ENCODE measurements around the gene MUCL1.

The MUCL1 gene, protein sequence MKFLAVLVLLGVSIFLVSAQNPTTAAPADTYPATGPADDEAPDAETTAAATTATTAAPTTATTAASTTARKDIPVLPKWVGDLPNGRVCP

DNA sequence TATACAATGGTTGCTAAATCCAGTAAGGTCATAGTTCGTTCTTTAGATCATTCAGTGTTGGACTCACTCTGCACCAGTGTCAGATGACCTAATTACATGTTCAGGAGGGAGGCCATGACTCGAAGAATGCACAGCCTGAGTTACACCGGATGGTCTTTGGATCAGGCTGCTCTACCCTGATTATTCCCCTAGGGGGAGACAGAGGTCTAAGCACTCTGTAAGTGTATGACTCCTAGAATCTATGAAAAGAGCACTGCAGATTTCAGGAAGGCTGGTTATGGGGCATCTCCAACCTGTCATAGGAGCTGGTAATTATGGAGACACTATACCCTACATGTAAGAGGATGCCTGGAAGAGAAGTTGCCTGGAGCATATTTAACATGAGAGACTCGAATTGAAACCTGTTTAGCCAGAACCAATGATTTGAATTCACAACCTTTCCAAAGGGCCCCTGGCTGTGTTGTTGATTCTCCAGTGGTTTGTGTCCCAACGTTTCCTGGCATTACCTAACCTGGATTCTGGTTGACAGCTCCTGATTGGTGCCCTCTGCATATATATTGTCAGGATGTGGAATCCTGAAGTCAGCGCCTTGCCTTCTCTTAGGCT, at the start of gene MUCL1:
Gene MUCL1, plus strand, starts transcription at position 584 of the 606 bp plus-strand sequence. CDS start 67 bp downstream, outside the sequence.
- H3K27me3 ChIP-seq (ENCODE audit: insufficient read depth, low read length): peaks cover 42% of the 10 kb centered on the region
- no peaks in the 10 kb centered on the region for H3K4me1 ChIP-seq (ENCODE audit: control insufficient read depth, insufficient read depth, low read length, unreplicated experiment)
- H3K4me3 ChIP-seq (ENCODE audit: low read depth, low read length): no peak within 1 kb of the TSS
- H3K79me2 ChIP-seq (ENCODE audit: control insufficient read depth, insufficient read depth, low read length, unreplicated experiment): no peaks in the 10 kb centered on the region
- no peaks in the 10 kb centered on the region for H3K36me3 ChIP-seq (ENCODE audit: insufficient read depth, low read length)
- no peak within 1 kb of the TSS for H2AFZ ChIP-seq (ENCODE audit: low read length, unreplicated experiment)
- H3K27ac ChIP-seq (ENCODE audit: low read depth, low read length): no peak within 1 kb of the TSS

DNA sequence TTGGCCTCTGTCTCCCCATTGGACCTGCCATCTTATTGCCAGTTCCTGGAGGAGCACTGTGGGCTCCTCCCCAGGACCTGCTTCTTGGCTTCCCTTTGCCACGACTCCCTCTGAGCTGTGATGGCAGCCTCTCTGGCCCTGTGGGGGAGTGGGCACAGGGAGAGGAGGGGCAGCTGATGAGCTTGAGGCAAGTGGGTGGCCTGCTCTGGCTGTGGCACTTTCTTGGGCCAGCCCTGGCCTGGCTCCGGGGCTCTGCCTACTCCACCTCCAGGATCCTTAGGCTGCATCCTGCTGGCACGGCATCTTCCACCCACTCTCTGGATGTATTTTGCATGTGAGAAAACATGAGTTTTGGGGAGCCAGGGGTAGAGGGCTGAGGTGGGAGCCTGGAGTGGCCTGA, 32.6 kb upstream of the MUCL1 start:
- H3K27ac ChIP-seq (ENCODE audit: low read depth, low read length): no peak overlapping the region
- H3K36me3 ChIP-seq (ENCODE audit: insufficient read depth, low read length): no peaks in the 10 kb centered on the region
- H2AFZ ChIP-seq (ENCODE audit: low read length, unreplicated experiment): no peak overlapping the region
- H3K79me2 ChIP-seq (ENCODE audit: control insufficient read depth, insufficient read depth, low read length, unreplicated experiment): no peaks in the 10 kb centered on the region
- no peaks in the 10 kb centered on the region for H3K27me3 ChIP-seq (ENCODE audit: insufficient read depth, low read length)
- H3K4me3 ChIP-seq (ENCODE audit: low read depth, low read length): no peak overlapping the region
- H3K4me1 ChIP-seq (ENCODE audit: control insufficient read depth, insufficient read depth, low read length, unreplicated experiment): no peaks in the 10 kb centered on the region

DNA sequence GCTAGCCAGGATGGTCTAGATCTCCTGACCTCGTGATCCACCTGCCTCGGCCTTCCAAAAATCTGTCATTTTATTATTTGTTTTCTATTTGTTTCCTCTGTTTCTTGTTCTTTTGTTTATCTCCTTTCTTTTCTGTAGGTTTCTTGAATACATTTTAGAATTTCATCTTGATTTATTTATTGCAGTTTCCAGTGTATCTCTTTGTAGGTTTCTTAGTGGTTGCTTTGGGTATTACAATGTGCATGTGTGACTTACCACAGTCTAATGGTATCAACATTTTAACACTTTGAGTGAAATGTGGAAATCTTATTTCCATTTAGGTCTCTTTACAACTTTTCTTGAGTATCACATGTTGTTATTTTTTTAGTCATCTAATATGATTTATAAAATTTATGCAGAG, 29.9 kb upstream of the MUCL1 start:
- H3K4me3 ChIP-seq (ENCODE audit: low read depth, low read length): no peak overlapping the region
- H3K4me1 ChIP-seq (ENCODE audit: control insufficient read depth, insufficient read depth, low read length, unreplicated experiment): no peaks in the 10 kb centered on the region
- no peaks in the 10 kb centered on the region for H3K36me3 ChIP-seq (ENCODE audit: insufficient read depth, low read length)
- H2AFZ ChIP-seq (ENCODE audit: low read length, unreplicated experiment): no peak overlapping the region
- H3K27ac ChIP-seq (ENCODE audit: low read depth, low read length): no peak overlapping the region
- H3K27me3 ChIP-seq (ENCODE audit: insufficient read depth, low read length): 0 out of 2 replicates have a peak, but pooled peaks cover 3% of the 10 kb centered on the region
- no peaks in the 10 kb centered on the region for H3K79me2 ChIP-seq (ENCODE audit: control insufficient read depth, insufficient read depth, low read length, unreplicated experiment)

DNA sequence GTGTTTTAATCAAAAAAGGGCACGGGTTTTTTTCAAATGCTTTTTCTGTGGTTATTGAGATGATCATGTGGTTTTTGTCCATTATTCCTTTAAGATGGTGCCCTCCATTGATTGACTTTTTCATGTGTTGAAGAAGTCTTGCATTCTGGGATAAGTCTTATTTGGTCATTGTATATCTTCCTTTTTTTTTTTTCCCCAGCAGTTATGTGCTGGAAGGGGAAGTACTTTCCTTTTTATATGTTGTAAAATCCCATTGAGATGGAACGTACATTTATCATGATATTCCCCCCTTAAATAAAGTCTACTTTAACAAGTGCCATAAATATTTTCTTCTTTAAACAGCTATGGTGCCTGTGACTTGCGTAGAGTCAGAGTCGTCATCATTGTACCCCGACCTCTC, 24.8 kb upstream of the MUCL1 start:
- no peak overlapping the region for H2AFZ ChIP-seq (ENCODE audit: low read length, unreplicated experiment)
- H3K4me1 ChIP-seq (ENCODE audit: control insufficient read depth, insufficient read depth, low read length, unreplicated experiment): no peaks in the 10 kb centered on the region
- H3K27me3 ChIP-seq (ENCODE audit: insufficient read depth, low read length): peaks cover 17% of the 10 kb centered on the region; the same call in 1 of the 2 replicates
- no peaks in the 10 kb centered on the region for H3K79me2 ChIP-seq (ENCODE audit: control insufficient read depth, insufficient read depth, low read length, unreplicated experiment)
- H3K36me3 ChIP-seq (ENCODE audit: insufficient read depth, low read length): no peaks in the 10 kb centered on the region
- H3K4me3 ChIP-seq (ENCODE audit: low read depth, low read length): no peak overlapping the region
- no peak overlapping the region for H3K27ac ChIP-seq (ENCODE audit: low read depth, low read length)

DNA sequence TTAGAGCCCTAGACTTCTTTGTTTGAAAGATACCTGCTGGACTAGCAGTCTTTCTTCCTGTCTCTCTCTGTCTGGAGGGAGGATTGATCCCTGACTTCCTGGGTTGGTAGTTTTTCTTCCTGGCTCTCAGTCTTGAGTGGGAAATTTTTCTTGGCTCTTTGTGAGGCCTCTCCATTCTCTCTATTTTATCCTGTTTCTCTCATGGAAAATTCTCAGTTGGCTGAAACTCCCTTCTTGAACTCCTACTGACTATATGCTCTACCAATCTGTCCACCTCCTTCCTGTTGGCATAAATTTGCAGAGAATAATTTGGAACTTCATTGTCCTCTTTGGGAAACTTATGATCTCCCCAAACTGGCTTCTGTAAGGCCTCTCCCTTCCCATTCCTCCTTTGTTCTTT, 24.1 kb upstream of the MUCL1 start:
- H2AFZ ChIP-seq (ENCODE audit: low read length, unreplicated experiment): no peak overlapping the region
- H3K27ac ChIP-seq (ENCODE audit: low read depth, low read length): no peak overlapping the region
- no peaks in the 10 kb centered on the region for H3K36me3 ChIP-seq (ENCODE audit: insufficient read depth, low read length)
- H3K4me3 ChIP-seq (ENCODE audit: low read depth, low read length): no peak overlapping the region
- peaks cover 17% of the 10 kb centered on the region; the same call in 1 of the 2 replicates for H3K27me3 ChIP-seq (ENCODE audit: insufficient read depth, low read length)
- H3K79me2 ChIP-seq (ENCODE audit: control insufficient read depth, insufficient read depth, low read length, unreplicated experiment): no peaks in the 10 kb centered on the region
- no peaks in the 10 kb centered on the region for H3K4me1 ChIP-seq (ENCODE audit: control insufficient read depth, insufficient read depth, low read length, unreplicated experiment)

DNA sequence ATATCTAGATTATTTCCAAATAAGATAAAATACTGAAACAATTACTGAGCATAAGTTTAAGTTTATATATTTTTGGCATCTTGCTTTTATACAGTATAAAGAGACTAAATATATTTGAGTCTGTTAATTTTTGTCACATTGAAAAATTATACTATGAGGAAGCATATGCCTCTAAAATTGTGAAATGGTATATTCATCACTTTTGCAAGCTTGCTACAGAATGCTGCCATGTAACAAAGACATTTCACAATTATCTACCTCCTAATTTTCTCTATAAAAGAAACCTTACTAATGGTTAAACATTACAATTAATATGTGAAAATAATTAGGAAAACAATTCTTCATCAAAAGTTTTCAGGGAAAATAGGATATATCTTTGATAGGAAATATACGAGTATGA, 22.7 kb upstream of the MUCL1 start:
- H3K4me3 ChIP-seq (ENCODE audit: low read depth, low read length): no peak overlapping the region
- H3K79me2 ChIP-seq (ENCODE audit: control insufficient read depth, insufficient read depth, low read length, unreplicated experiment): no peaks in the 10 kb centered on the region
- no peak overlapping the region for H3K27ac ChIP-seq (ENCODE audit: low read depth, low read length)
- peaks cover 31% of the 10 kb centered on the region for H3K27me3 ChIP-seq (ENCODE audit: insufficient read depth, low read length)
- H3K4me1 ChIP-seq (ENCODE audit: control insufficient read depth, insufficient read depth, low read length, unreplicated experiment): no peaks in the 10 kb centered on the region
- no peaks in the 10 kb centered on the region for H3K36me3 ChIP-seq (ENCODE audit: insufficient read depth, low read length)
- no peak overlapping the region for H2AFZ ChIP-seq (ENCODE audit: low read length, unreplicated experiment)

DNA sequence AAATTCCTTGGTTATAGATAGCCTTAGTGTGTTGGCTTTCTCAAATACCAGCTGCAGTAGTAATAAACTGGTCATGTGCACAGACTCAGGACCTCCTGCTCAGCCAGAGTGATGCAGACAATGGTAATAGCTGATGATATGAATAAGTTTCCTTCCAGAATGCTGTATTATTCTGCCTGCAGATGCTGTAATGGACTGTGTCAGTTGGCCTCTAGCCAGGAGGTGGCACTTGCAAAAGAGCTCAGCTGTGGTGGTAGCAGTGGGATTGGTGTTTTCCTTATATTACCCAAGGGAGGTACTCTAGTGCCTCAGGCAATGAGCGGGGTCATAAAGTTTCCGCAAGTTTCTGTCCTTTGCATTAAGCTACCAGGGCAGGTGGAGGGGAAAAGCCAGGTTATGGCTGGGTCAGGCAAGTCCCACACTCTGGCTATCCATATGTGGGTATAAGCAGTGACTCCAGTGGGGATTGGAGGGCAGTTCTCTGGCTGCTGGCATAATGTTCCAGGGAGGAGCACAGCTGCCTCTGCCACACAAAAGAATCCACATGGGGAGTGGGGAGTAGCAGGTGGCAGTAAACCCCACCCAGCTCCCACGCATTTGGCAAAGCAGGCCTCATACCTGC, 14.0 kb upstream of the MUCL1 start:
- Histone ChIP-seq H3K4me3 (ENCODE audit: low read depth, low read length) (no peak overlapping the region), H2AFZ (ENCODE audit: low read length, unreplicated experiment) (no peak overlapping the region), H3K27ac (ENCODE audit: low read depth, low read length) (no peak overlapping the region), H3K4me1 (ENCODE audit: control insufficient read depth, insufficient read depth, low read length, unreplicated experiment) (no peaks in the 10 kb centered on the region), H3K36me3 (ENCODE audit: insufficient read depth, low read length) (no peaks in the 10 kb centered on the region), H3K27me3 (ENCODE audit: insufficient read depth, low read length) (peaks cover 38% of the 10 kb centered on the region), H3K79me2 (ENCODE audit: control insufficient read depth, insufficient read depth, low read length, unreplicated experiment) (no peaks in the 10 kb centered on the region)

DNA sequence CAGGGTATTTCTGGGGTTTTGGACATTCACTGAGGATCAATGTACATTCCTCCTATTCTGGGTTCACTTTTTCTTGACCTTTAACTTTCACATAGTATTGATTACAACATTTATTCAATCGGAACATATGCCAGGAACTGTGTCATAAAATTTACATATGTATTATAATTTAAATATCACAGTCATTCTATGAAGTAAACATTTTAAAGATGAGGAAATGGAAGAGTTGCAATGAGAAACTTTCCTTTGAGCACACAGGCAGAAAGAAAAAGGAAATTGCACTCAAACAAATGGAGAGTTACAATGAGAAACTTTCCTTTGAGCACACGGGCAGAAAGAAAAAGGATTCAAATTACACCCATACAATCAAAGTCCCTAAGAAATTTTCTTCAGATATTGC, 3.1 kb downstream of the MUCL1 start:
- H3K27me3 ChIP-seq (ENCODE audit: insufficient read depth, low read length): peaks cover 71% of the 10 kb centered on the region
- no peak overlapping the region for H3K27ac ChIP-seq (ENCODE audit: low read depth, low read length)
- no peaks in the 10 kb centered on the region for H3K36me3 ChIP-seq (ENCODE audit: insufficient read depth, low read length)
- no peaks in the 10 kb centered on the region for H3K4me1 ChIP-seq (ENCODE audit: control insufficient read depth, insufficient read depth, low read length, unreplicated experiment)
- no peak overlapping the region for H3K4me3 ChIP-seq (ENCODE audit: low read depth, low read length)
- H2AFZ ChIP-seq (ENCODE audit: low read length, unreplicated experiment): no peak overlapping the region
- no peaks in the 10 kb centered on the region for H3K79me2 ChIP-seq (ENCODE audit: control insufficient read depth, insufficient read depth, low read length, unreplicated experiment)

DNA sequence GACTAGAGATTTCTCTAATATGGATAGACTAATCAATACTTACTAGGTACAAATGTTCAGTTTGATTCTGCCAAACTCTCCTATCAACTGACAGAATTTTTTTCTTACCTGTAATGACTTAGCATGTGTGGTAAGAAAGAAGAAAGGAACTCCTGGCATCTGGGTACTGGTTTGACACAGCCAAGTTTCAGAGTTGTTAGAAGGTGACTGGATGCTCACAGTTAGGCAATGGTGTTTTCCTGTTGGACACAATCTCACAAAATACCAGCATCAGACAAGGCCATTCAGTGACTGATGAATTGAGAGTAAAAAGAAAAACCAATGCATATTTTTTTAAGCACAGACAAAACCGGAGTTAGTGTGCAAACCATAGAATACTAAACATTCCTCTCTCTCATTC, 4.2 kb downstream of the MUCL1 start:
- no peaks in the 10 kb centered on the region for H3K79me2 ChIP-seq (ENCODE audit: control insufficient read depth, insufficient read depth, low read length, unreplicated experiment)
- no peak overlapping the region for H3K27ac ChIP-seq (ENCODE audit: low read depth, low read length)
- peaks cover 83% of the 10 kb centered on the region for H3K27me3 ChIP-seq (ENCODE audit: insufficient read depth, low read length)
- H3K4me3 ChIP-seq (ENCODE audit: low read depth, low read length): no peak overlapping the region
- no peaks in the 10 kb centered on the region for H3K36me3 ChIP-seq (ENCODE audit: insufficient read depth, low read length)
- H2AFZ ChIP-seq (ENCODE audit: low read length, unreplicated experiment): no peak overlapping the region
- H3K4me1 ChIP-seq (ENCODE audit: control insufficient read depth, insufficient read depth, low read length, unreplicated experiment): no peaks in the 10 kb centered on the region

DNA sequence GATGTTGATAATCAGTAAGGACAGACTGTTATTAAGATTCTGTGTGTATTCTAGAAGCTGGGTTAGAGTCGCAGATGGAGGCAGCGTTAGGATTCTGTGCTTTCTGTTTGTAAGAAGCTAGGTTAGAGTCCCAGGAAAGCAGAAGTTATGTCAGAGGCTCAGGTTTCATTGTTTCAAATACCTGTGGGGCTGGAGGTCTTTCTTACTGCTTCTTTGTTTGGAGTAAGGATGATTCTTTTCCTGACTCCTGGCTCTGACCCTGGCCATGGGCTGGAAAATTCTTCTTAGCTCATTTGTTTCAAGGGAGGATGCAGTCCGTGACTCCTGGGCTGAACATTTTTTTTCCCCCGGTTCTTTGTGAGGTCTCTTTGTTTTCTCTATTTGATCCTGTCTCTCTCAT, 5.2 kb downstream of the MUCL1 start:
- H3K27me3 ChIP-seq (ENCODE audit: insufficient read depth, low read length): peaks cover 91% of the 10 kb centered on the region
- no peaks in the 10 kb centered on the region for H3K79me2 ChIP-seq (ENCODE audit: control insufficient read depth, insufficient read depth, low read length, unreplicated experiment)
- H3K36me3 ChIP-seq (ENCODE audit: insufficient read depth, low read length): no peaks in the 10 kb centered on the region
- H3K4me3 ChIP-seq (ENCODE audit: low read depth, low read length): no peak overlapping the region
- no peak overlapping the region for H2AFZ ChIP-seq (ENCODE audit: low read length, unreplicated experiment)
- no peaks in the 10 kb centered on the region for H3K4me1 ChIP-seq (ENCODE audit: control insufficient read depth, insufficient read depth, low read length, unreplicated experiment)
- H3K27ac ChIP-seq (ENCODE audit: low read depth, low read length): no peak overlapping the region

DNA sequence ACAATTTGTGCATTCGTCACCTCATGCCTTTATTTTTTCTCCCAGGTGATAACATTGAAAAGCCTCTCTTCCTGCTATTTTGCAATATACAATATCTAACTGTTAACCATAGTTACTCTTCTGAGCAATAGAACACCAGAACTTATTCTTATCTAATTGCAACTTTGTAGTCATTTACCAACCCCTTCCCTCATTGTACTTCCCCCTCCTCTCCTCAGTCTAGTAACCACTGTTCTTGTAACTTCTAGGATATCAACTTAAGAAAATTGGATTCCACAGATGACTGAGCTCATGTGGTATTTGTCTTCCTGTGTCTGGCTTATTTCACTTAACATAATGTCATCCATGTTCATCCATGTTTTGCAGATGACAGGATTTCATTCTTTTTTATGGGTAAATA, 7.6 kb downstream of the MUCL1 start:
- Histone ChIP-seq H3K4me3 (ENCODE audit: low read depth, low read length) (no peak overlapping the region), H3K36me3 (ENCODE audit: insufficient read depth, low read length) (no peaks in the 10 kb centered on the region), H2AFZ (ENCODE audit: low read length, unreplicated experiment) (no peak overlapping the region), H3K27ac (ENCODE audit: low read depth, low read length) (no peak overlapping the region), H3K79me2 (ENCODE audit: control insufficient read depth, insufficient read depth, low read length, unreplicated experiment) (no peaks in the 10 kb centered on the region), H3K4me1 (ENCODE audit: control insufficient read depth, insufficient read depth, low read length, unreplicated experiment) (no peaks in the 10 kb centered on the region), H3K27me3 (ENCODE audit: insufficient read depth, low read length) (peaks cover 93% of the 10 kb centered on the region)
